A673 (cell line): Measurements from ENCODE around the gene GP2. TPM values are rescaled to one million over a fixed set of nuclear protein-coding genes. Genes with fewer than 3 reads are reported as not detected.

ENCODE experiments used
- BruUV-seq: library from RNA; stranded (reverse); fragments of 400-500 nt; replicated peaks from 2 replicates; lab custom pipeline; 2021; lab: Mats Ljungman, UMichigan
- CTCF ChIA-PET: fragments of 300-600 bp; sonication (Branson Sonifier 250); formaldehyde crosslinking; loops from one replicate; lab custom pipeline; 2022; ENCODE audit warnings: antibody characterized with exemption; lab: Charles Lee
- POLR2A ChIA-PET: fragments of 300-600 bp; sonication (Branson Sonifier 250); formaldehyde crosslinking; loops from one replicate; lab custom pipeline; 2022; ENCODE audit warnings: antibody characterized with exemption; ENCODE audit not compliant: low non-redundant PET; lab: Charles Lee
- DNase-seq: peaks from one replicate; pipeline ENCODE4 v3.0.0-alpha.2; 2015; ENCODE audit warnings: low spot score
- H3K27ac ChIP-seq: fragments of 200-600 bp; sonication (generic); 2 replicates; pipeline ENCODE4 v1.5.1; 2016; ENCODE audit warnings: mixed run types, low read depth, mild to moderate bottlenecking, mixed read lengths, antibody characterized with exemption, low read length; ENCODE audit not compliant: poor library complexity, severe bottlenecking
- H3K27me3 ChIP-seq: fragments of 200-600 bp; sonication (generic); replicated peaks from 2 replicates; pipeline ENCODE4 v1.6.1; 2017; ENCODE audit warnings: mixed run types, low read depth, mild to moderate bottlenecking, mixed read lengths, antibody characterized with exemption, low read length; ENCODE audit not compliant: insufficient read depth, poor library complexity
- H3K36me3 ChIP-seq: fragments of 200-600 bp; sonication (generic); 2 replicates; pipeline ENCODE4 v1.6.1; 2016; ENCODE audit warnings: mixed run types, mild to moderate bottlenecking, mixed read lengths, antibody characterized with exemption, low read length; ENCODE audit not compliant: insufficient read depth, poor library complexity, severe bottlenecking
- H3K4me1 ChIP-seq: fragments of 200-600 bp; sonication (generic); 2 replicates; pipeline ENCODE4 v1.6.1; 2017; ENCODE audit warnings: mixed run types, mild to moderate bottlenecking, mixed read lengths, antibody characterized with exemption, low read length; ENCODE audit not compliant: insufficient read depth, poor library complexity, severe bottlenecking
- H3K4me3 ChIP-seq: fragments of 200-600 bp; sonication (generic); 2 replicates; pipeline ENCODE4 v1.5.1; 2016; ENCODE audit warnings: low read depth, mixed run types, mild to moderate bottlenecking, mixed read lengths, low read length; ENCODE audit not compliant: poor library complexity, severe bottlenecking
- H3K9me3 ChIP-seq: fragments of 200-600 bp; sonication (generic); 2 replicates; pipeline ENCODE4 v1.6.1; 2016; ENCODE audit warnings: mixed run types, low read depth, mild to moderate bottlenecking, mixed read lengths, antibody characterized with exemption, low read length; ENCODE audit not compliant: poor library complexity, severe bottlenecking
- EZH2 ChIP-seq: fragments of 200-600 bp; sonication (generic); IDR thresholded peaks from 2 replicates; pipeline ENCODE4 v1.6.1; 2017; ENCODE audit warnings: borderline replicate concordance, low read depth, mild to moderate bottlenecking, mixed read lengths, antibody characterized with exemption, low read length; ENCODE audit not compliant: poor library complexity, severe bottlenecking
- intact Hi-C: fragments of 100-400 bp; cut with micrococcal nuclease; formaldehyde crosslinking; loops from one replicate; pipeline ENCODE4 v1.10.0; 2022; ENCODE audit not compliant: unreplicated experiment
- total RNA-seq: library from RNA; stranded (reverse); gene quantifications from 2 replicates; pipeline ENCODE4 v1.2.3, GENCODE V29; 2021
- TF ChIP-seq, protein P1 (sequence below): fragments of 300-800, 200-600 bp; sonication (generic); conservative IDR thresholded peaks from 2 replicates; pipeline ENCODE4 v1.5.1; 2017; ENCODE audit warnings: low read depth, mild to moderate bottlenecking, antibody characterized with exemption, low read length, moderate library complexity, mixed read lengths

Gene GP2
- total RNA-seq, 1 experiment from 2014 or later = not detected

DNA sequence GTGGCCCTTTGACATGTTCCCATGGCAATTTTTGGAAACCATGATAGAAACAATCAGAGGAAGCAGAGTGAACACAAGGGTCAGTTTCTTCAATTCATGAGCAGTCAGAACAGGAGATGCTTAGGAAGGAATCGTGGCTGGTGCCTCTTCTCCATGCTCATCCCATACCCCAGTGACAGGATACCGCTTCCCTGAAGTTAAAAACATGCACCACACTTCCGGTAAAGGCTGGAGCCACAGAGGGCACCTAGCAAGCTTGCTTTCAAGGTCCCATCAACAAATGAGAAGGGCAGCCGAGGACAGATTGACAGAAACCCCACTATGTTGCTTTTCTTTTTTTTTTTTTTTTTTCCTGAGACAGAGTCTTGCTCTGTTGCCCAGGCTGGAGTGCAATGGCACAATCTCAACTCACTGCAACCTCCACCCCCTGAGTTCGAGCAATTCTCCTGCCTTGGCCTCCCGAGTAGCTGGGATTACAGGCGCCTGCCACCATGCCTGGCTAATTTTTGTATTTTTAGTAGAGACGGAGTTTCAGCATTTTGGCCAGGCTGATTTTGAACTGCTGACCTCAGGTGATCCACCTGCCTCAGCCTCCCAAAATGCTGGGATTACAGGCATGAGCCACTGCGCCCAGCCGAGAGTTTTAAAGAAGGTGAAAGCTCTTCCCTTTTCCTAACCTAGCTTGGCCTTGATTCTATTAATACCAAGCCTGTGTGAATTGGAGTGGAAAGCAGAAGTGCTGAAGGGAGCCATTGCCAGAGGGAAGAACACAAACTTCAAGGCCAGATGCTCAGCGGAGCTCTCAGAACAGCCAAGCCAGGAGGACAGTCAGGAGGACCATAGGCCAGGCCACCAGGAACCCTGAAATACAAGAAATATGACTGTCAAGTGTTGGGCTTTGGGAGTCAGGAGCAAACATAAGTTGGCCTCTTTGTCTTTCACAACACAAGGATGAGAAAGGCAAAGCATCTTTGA is 16.6 kb downstream of the GP2 start:
- Histone ChIP-seq H3K9me3 (no peaks in the 10 kb centered on the region), H3K36me3 (no peaks in the 10 kb centered on the region), H3K27ac (no peak overlapping the region), H3K4me1 (no peaks in the 10 kb centered on the region), H3K27me3 (no peaks in the 10 kb centered on the region), H3K4me3 (no peak overlapping the region)
- intact Hi-C loops = no loop called here
- no TSS peak for BruUV-seq
- TF ChIP-seq EZH2 = no peak
- TF ChIP-seq, protein P1, sequence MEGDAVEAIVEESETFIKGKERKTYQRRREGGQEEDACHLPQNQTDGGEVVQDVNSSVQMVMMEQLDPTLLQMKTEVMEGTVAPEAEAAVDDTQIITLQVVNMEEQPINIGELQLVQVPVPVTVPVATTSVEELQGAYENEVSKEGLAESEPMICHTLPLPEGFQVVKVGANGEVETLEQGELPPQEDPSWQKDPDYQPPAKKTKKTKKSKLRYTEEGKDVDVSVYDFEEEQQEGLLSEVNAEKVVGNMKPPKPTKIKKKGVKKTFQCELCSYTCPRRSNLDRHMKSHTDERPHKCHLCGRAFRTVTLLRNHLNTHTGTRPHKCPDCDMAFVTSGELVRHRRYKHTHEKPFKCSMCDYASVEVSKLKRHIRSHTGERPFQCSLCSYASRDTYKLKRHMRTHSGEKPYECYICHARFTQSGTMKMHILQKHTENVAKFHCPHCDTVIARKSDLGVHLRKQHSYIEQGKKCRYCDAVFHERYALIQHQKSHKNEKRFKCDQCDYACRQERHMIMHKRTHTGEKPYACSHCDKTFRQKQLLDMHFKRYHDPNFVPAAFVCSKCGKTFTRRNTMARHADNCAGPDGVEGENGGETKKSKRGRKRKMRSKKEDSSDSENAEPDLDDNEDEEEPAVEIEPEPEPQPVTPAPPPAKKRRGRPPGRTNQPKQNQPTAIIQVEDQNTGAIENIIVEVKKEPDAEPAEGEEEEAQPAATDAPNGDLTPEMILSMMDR = no peak
- ChIA-PET POLR2A (interaction anchor here (0.6 kb wide), 2 partner anchors 27 to 238 kb away, joined by 3 to 9 read pairs; no protein-coding TSS in a partner anchor), CTCF (no interaction called here)
- DNase-seq = no peak

DNA sequence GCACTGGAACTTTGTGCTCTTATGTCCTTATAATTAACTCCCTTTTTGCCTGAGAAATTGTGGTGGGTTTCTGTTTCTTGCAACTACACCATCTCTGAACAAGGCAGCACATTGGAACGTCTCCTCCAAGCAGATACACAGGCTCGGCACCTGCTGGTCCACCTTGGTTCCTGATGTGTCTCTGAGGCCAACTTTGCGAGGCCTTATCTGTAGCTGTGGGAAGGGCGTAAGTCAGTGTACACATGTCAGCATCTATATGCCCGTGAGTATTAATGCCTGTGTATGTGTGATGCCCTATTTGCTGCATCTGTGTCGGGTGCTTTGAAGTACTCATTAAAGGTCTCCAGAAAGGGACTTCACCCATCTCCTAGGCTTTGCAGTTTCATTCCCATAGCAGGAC is 17.5 kb downstream of the GP2 start:
- Histone ChIP-seq H3K27ac (no peak overlapping the region), H3K4me1 (no peaks in the 10 kb centered on the region), H3K4me3 (no peak overlapping the region), H3K27me3 (no peaks in the 10 kb centered on the region), H3K36me3 (no peaks in the 10 kb centered on the region), H3K9me3 (no peaks in the 10 kb centered on the region)
- TF ChIP-seq EZH2 = no peak
- TF ChIP-seq, protein P1 = no peak
- intact Hi-C loops = no loop called here
- CTCF ChIA-PET = no interaction called here
- BruUV-seq = no TSS peak
- no peak for DNase-seq
- POLR2A ChIA-PET = interaction anchor here (0.6 kb wide), 2 partner anchors 26 to 237 kb away, joined by 3 to 9 read pairs; no protein-coding TSS in a partner anchor

DNA sequence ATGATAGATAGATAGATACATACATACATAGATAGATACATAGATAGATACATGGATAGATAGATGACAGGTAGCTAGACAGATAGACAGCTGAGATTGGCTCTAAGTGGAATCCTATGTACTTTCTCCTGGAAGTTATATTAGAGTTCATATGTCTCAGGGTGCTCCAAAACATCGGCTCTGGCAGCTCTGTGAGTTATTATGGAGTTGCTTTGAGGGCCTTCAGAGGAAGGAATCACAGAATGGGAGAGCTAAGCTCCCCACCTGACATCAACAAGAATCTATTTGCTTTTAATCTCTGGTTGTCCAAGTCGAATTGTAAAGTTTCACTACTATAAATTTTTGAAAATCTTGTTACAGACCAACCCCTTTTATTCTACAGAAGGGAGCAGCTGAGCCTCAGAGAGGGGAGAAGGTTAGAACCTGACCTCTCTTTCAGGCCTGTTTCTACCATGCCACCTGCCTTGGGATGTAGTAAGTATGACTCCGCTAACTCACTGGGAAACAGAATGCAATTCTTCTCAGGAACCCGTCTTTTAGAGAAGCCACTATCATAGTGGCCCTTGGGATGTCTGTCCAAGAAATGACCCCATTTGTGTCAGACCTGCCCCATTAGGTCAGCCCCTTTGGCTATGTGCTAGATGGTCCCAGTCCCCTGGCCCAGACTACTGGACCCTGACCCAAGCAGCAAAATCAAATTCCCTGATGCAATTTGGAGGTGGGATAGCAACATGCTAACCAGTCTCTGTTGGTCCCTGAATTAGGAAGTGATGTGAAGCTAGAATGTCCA is 18.3 kb downstream of the GP2 start:
- no TSS peak for BruUV-seq
- H3K27me3 ChIP-seq = no peaks in the 10 kb centered on the region
- no peak for DNase-seq
- H3K4me3 ChIP-seq = no peak overlapping the region
- no peaks in the 10 kb centered on the region for H3K4me1 ChIP-seq
- intact Hi-C loops = no loop called here
- no peaks in the 10 kb centered on the region for H3K36me3 ChIP-seq
- POLR2A ChIA-PET = no interaction called here
- no peak overlapping the region for H3K27ac ChIP-seq
- TF ChIP-seq, protein P1 = no peak
- no peak for TF ChIP-seq EZH2
- H3K9me3 ChIP-seq = no peaks in the 10 kb centered on the region
- CTCF ChIA-PET = no interaction called here
